Fibroblast of gingiva (primary cell): ENCODE measurements around the gene KCND3.

Experiments
- DNase-seq: peaks from one replicate; pipeline ENCODE4 v3.0.0-alpha.2; 2011; ENCODE audit warnings: low read depth

Gene KCND3

GRCh38 chr1:111959436-111959835, 30.0 kb downstream of the KCND3 start:
- no peak for DNase-seq

- DNase-seq: no peak
Measured at GRCh38 chr1:111958851-111959250, 30.6 kb downstream of the KCND3 start.

DNA sequence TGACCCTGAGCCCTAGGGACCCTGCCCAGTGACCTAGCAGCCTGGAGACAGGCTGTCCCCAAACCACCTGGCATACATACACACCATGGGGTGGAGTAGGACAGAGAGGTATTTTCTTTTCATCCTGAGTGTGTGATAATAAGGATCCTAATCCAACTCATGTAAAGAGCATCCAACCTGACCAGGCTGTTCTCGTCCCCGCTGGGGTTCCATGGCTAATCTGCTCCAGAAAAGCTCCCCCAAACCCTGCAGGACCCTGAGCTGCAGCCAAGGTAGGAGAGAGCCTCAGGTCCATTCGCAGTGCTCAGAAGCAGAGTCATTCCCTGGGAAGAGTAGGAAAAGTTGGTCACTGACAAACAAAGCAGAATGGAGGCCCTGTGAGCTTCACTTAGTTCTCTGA, 31.4 kb downstream of the KCND3 start:
- DNase-seq: no peak

GRCh38 chr1:111956155-111956771, 33.2 kb downstream of the KCND3 start:
- no peak for DNase-seq

- no peak for DNase-seq
Measured at GRCh38 chr1:111955755-111956154, 33.7 kb downstream of the KCND3 start.

GRCh38 chr1:111953797-111954196, 35.7 kb downstream of the KCND3 start:
- no peak for DNase-seq

GRCh38 chr1:111952125-111952657, 37.3 kb downstream of the KCND3 start:
- DNase-seq: no peak

DNA sequence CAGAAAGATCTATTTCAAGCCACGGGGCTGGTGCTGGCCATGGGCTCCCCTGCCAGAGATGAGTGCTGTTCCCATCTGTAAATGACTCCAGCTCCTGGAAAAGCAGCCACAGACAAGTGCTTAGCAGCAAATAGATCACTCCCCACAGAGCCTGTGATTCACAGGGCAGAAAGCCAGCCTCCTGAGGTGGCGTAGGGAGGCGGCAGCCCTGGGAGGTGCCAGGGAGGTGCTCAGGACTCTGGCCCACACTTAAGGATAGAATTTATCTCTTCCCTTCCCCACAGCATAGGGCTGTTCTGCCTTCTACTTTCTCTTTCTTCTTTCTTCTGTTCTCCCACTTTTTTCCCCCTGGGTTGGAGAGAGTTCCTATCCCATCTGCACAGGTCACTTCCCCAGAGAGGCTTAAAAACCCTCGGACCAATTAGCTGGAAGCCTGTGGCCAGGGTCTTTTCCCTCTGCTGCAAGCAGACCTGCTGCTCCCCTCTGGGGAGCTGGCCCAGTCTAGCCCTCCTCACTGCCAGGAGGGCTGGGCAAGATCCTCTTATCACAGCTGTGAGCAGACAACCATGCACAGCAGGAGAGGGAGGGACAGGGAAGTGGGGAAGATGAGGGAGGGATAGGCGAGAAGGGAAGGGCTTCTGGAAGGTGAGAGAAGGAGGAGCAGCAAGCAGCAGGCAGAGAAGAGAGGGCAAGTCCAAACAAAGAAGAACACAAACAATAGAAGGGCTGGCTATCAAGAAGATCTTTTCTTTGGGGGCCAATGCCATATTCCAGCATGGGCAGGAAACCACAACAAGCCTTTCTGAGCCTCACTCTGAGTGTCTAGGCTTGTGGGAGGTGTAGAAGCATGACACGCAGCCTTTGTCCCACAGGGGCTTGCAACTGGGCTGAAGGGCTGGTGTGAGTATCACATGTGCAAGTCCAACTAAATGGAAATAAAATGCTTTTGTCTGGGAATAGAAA, 41.0 kb downstream of the KCND3 start:
- no peak for DNase-seq

DNA sequence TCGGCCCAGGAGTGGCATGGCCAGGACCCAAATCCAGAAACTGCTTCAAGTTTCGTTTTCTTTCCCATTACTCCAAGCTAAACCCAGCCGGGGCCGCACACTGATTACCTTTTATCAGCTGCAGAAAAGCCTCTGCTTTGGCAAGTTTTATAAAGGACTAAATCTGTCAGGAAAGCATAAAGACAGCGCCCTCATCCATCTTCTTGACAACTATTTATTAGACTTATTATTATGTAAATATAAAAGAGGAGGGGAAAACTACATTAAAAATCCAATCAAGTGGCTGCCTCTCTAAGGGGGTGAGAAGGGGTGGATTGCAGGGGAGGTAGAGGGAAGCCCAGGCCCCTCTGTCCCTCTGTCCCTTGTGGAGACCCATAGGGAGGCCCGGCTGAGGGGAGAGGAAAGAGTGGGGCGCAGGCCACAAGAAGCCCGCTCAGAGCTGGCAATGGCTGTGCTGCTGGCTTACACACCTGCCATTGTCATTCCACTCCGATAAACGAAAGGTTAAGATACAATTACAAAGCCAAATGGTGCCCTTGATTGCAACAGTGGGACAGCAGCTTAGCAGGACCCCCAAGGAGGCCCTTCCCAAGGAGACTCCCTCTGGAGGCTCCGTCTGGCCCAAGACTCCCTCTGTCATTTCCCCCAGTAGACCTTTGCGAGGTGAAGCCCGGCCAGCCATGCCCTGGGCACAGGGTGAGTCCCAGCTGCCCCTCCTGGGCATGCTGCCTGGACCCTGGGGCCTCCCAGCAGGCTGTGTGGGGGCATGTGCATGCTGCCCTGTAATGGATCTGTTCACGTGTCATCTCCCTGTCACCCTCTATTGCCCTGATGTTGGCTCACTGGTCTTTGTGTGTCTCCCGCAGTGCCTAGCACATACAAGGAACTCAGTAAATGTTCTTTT, 45.4 kb downstream of the KCND3 start:
- no peak for DNase-seq

- no peak for DNase-seq
Measured at GRCh38 chr1:111943066-111943465, 46.4 kb downstream of the KCND3 start.

DNA sequence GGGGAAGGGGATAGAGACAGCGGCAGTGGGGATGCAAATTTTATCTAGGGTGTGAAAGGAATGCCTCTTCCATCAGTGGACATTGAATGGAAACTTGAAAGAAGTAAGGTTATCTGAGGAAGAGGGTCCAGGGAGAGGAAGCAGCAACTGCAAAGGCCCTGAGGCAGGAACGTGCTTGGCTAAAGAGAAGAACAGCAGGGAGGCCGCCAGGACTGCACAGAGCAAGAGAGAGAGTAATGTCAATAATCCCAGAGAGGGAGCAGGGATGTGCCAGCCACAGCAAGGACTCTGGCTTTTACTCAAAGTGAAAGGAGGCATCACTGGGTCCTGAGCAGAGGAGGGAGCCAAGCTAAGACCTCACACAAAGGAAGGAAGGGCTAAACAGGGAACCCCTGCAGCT, 50.9 kb downstream of the KCND3 start:
- DNase-seq: no peak

DNA sequence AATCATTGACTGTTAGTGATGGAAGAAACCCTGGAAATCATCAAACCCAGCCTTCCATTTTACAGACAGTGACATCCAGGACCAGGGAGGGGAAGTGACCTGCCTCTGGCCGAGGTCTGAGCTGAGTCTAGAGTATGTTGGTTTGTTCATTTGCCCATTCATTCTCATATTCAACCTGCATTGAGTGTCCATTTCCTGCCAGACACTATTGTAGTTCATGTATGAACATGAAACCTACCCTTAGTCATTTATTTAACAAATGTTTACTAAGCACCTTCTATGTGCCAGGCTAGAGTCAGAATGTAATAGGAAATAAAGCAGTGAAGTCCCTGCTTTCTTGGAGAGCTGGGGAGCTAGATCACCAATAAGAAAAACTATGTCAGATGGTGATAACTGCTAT, 51.3 kb downstream of the KCND3 start:
- no peak for DNase-seq

- DNase-seq: no peak
Measured at GRCh38 chr1:111937147-111937725, 52.2 kb downstream of the KCND3 start.

DNA sequence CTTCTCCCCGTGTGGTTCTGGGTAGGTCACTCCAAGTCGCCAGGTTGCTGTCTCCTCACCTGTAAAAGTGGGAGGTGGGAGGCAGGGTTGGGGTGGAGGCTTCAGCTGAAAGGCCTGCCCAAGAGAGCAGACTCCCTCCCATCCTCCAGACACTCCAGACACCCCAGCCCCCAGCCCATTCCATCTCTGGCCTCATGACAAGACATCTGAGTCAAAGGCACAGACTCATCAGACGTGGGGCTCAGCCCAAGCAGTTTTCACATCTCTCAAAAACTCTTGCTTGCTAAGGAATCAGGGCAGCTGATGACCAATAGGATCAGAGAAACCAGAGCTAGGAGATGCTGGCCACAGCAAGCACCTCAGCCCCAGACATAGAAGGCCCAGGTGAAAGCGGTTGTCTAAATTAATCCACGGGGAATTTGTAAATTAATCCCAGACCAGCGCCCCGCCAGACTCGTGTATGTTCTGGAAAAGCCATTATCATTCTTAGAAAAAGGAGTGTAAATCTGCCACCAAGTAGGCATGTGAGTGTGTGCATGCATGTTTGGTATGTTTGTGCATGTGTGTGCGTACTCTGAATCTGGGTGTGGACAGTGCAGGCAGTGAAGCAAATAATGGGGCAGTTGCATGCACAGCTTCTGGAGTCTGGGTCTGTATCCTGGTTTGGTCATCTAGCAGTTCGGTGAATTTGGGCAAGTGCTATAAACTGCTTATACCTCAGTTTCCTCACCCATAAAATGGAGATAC, 55.2 kb downstream of the KCND3 start:
- DNase-seq: no peak

GRCh38 chr1:111930356-111930755, 59.1 kb downstream of the KCND3 start:
- DNase-seq: no peak

DNA sequence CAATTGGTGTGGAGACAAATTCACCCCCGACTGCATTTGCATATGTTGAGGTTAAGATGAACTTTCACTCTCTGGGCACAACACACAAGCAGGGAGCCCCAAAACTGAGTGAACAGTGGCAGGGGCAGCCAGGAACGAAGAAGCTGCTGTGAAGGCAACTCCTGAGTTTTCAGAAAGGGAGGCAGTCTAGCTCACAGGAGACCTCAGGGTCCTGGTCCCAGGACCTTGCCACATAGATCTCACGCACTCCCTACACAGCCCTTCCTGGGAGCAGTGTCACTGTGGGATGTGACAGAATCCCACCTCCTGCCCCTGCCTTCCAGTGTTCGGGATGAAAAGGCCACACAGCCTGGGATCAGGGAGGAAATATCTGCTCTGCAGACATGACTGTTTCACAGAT, 60.9 kb downstream of the KCND3 start:
- no peak for DNase-seq

GRCh38 chr1:111927652-111928051, 61.8 kb downstream of the KCND3 start:
- DNase-seq: no peak

GRCh38 chr1:111924786-111925185, 64.7 kb downstream of the KCND3 start:
- no peak for DNase-seq

- DNase-seq: no peak
Measured at GRCh38 chr1:111923766-111924165, 65.7 kb downstream of the KCND3 start.

DNA sequence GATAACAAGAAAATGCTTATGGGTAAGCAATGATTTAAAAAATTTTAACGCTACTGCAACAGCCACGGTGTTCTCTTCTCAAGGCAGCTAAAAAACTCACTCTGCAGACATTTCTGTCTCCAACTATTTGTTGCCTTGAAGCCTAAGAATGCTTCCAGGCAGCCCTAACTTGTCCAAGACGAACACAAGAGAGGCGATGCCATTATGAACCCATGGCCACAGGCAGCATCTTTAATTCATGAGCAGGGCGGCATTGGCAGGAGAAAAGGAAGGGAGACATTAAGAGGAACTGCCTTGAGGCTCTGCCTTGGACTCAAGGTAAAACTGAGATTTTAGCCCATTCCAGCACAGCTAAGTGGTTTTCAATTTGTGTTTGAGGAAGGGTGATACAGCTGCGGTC, 67.5 kb downstream of the KCND3 start:
- no peak for DNase-seq
